HepG2 (cell line): ENCODE data around the gene ZC3H18. TPM values are rescaled to one million over a fixed set of nuclear protein-coding genes. Genes with fewer than 3 reads are reported as not detected.
A peak's percentile ranks its signal among the peaks of the same experiment; 100 is the strongest.

Experiments
- KDM5A ChIP-seq: fragments of 200-600 bp; sonication (generic); IDR thresholded peaks from 2 replicates; pipeline ENCODE4 v1.7.0; 2018; ENCODE audit warnings: antibody characterized with exemption, mild to moderate bottlenecking, low read length, borderline replicate concordance
- MBNL3 ChIP-seq: fragments of 250-450 bp; sonication (Bioruptor Pico); conservative IDR thresholded peaks from 2 replicates; pipeline ENCODE4 v1.8.0; 2022; ENCODE audit warnings: mild to moderate bottlenecking, inconsistent platforms
- MEIS1 ChIP-seq: sonication (generic); formaldehyde crosslinking; IDR thresholded peaks from 2 replicates; pipeline ENCODE4 v1.9.0; 2021; ENCODE audit warnings: mild to moderate bottlenecking, missing genetic modification reagents, moderate library complexity, borderline replicate concordance
- SP1 ChIP-seq, 2 experiments: fragments of 450-650 bp in 1 of 2; sonication (generic) in 1 of 2; formaldehyde crosslinking in 1 of 2; IDR thresholded peaks; 2 replicates each; pipeline versions ENCODE4 v1.4.0 to v1.6.1; 2016 to 2020; ENCODE audit warnings: missing genetic modification reagents in 1 of 2
- ZNF138 ChIP-seq: sonication (generic); formaldehyde crosslinking; IDR thresholded peaks from 2 replicates; pipeline ENCODE4 v1.5.0; 2020; ENCODE audit warnings: mild to moderate bottlenecking, low read depth, missing genetic modification reagents
- ZNF205 ChIP-seq: IDR thresholded peaks from 2 replicates; pipeline ENCODE4 v1.6.1; 2018; ENCODE audit warnings: missing biosample characterization, missing genetic modification reagents
- ZNF703 ChIP-seq: sonication (generic); formaldehyde crosslinking; IDR thresholded peaks from 2 replicates; pipeline ENCODE4 v1.5.1; 2020; ENCODE audit warnings: missing genetic modification reagents, mild to moderate bottlenecking, moderate library complexity, borderline replicate concordance
- ZNF749 ChIP-seq: sonication (generic); formaldehyde crosslinking; IDR thresholded peaks from 2 replicates; pipeline ENCODE4 v1.8.0; 2022; ENCODE audit warnings: mild to moderate bottlenecking, missing genetic modification reagents, moderate library complexity, borderline replicate concordance
- ZNF766 ChIP-seq: sonication (generic); formaldehyde crosslinking; IDR thresholded peaks from 2 replicates; pipeline ENCODE4 v1.5.0; 2020; ENCODE audit warnings: missing genetic modification reagents, borderline replicate concordance
- polyA plus RNA-seq, 8 experiments: library from polyadenylated mRNA; depleted of rRNA in 3 of 8; stranded (reverse) in 7 of 8; unstranded in 1 of 8; fragments of >200 nt; fragmentation: Illumina TruSeq in 4 of 8; extraction: Trizol in 4 of 8; gene quantifications; 2 replicates each; pipeline versions ENCODE4 v1.2.1 to v1.2.3, GENCODE V29; 2011 to 2016; ENCODE audit warnings: low read depth in 4 of 8, missing spikeins in 1 of 8, mixed read lengths in 1 of 8; ENCODE audit not compliant: insufficient read depth in 1 of 8
- total RNA-seq, 5 experiments: library from RNA; depleted of rRNA; stranded (reverse); fragments of >200 nt; fragmentation: Illumina TruSeq; extraction: Trizol; gene quantifications; 2 replicates each; pipeline ENCODE4 v1.2.3, GENCODE V29; 2016; ENCODE audit warnings: low read depth in 1 of 5
- TF ChIP-seq, protein P1 (sequence below): sonication (generic); formaldehyde crosslinking; IDR thresholded peaks from 2 replicates; pipeline ENCODE4 v1.4.0; 2020; ENCODE audit warnings: missing genetic modification reagents
- TF ChIP-seq, protein P2 (sequence below): sonication (generic); formaldehyde crosslinking; IDR thresholded peaks from 2 replicates; pipeline ENCODE4 v1.5.1; 2020; ENCODE audit warnings: mild to moderate bottlenecking, missing genetic modification reagents, moderate library complexity
- TF ChIP-seq, protein P3 (sequence below): sonication (generic); formaldehyde crosslinking; IDR thresholded peaks from 2 replicates; pipeline ENCODE4 v1.4.0; 2020; ENCODE audit warnings: missing genetic modification reagents

Gene ZC3H18
- total and polyA plus RNA-seq, 2 of the 13 experiments (the other 11 are each of a cell fraction or from before 2014, with no cell fraction given) = 11.2 to 27.4 TPM

DNA sequence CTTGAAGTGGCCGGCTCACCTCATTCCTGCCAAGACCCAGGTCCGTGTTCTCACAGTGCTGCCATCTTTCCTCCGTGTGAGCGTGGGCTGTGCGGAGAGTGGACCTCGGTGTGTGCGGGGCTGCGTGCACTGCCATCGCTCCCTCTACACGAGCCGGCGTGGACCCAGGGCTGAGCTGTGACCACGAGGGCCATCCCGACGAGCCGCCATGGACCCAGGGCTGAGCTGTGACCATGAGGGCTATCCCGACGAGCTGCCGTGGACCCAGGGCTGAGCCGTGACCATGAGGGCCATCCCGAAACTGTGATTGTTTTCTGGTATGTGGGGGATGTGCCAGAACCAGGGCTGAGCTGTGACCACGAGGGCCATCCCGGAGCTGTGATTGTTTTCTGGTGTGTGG, 101.6 kb downstream of the ZC3H18 start (continued):
- TF ChIP-seq, protein P1, sequence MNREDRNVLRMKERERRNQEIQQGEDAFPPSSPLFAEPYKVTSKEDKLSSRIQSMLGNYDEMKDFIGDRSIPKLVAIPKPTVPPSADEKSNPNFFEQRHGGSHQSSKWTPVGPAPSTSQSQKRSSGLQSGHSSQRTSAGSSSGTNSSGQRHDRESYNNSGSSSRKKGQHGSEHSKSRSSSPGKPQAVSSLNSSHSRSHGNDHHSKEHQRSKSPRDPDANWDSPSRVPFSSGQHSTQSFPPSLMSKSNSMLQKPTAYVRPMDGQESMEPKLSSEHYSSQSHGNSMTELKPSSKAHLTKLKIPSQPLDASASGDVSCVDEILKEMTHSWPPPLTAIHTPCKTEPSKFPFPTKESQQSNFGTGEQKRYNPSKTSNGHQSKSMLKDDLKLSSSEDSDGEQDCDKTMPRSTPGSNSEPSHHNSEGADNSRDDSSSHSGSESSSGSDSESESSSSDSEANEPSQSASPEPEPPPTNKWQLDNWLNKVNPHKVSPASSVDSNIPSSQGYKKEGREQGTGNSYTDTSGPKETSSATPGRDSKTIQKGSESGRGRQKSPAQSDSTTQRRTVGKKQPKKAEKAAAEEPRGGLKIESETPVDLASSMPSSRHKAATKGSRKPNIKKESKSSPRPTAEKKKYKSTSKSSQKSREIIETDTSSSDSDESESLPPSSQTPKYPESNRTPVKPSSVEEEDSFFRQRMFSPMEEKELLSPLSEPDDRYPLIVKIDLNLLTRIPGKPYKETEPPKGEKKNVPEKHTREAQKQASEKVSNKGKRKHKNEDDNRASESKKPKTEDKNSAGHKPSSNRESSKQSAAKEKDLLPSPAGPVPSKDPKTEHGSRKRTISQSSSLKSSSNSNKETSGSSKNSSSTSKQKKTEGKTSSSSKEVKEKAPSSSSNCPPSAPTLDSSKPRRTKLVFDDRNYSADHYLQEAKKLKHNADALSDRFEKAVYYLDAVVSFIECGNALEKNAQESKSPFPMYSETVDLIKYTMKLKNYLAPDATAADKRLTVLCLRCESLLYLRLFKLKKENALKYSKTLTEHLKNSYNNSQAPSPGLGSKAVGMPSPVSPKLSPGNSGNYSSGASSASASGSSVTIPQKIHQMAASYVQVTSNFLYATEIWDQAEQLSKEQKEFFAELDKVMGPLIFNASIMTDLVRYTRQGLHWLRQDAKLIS (CRISPR knock-in tag) = no peak
- TF ChIP-seq ZNF138 (CRISPR knock-in tag) (no peak), ZNF703 (CRISPR knock-in tag) (no peak), MBNL3 (CRISPR knock-in tag) (no peak), MEIS1 (CRISPR knock-in tag) (no peak), SP1 (IDR thresholded peaks at IDR 0.05) (no peak), SP1 (CRISPR knock-in tag; IDR thresholded peaks at IDR 0.05) (no peak), ZNF749 (CRISPR knock-in tag) (no peak), KDM5A (no peak), ZNF205 (no peak), ZNF766 (no peak)
- TF ChIP-seq, protein P2, sequence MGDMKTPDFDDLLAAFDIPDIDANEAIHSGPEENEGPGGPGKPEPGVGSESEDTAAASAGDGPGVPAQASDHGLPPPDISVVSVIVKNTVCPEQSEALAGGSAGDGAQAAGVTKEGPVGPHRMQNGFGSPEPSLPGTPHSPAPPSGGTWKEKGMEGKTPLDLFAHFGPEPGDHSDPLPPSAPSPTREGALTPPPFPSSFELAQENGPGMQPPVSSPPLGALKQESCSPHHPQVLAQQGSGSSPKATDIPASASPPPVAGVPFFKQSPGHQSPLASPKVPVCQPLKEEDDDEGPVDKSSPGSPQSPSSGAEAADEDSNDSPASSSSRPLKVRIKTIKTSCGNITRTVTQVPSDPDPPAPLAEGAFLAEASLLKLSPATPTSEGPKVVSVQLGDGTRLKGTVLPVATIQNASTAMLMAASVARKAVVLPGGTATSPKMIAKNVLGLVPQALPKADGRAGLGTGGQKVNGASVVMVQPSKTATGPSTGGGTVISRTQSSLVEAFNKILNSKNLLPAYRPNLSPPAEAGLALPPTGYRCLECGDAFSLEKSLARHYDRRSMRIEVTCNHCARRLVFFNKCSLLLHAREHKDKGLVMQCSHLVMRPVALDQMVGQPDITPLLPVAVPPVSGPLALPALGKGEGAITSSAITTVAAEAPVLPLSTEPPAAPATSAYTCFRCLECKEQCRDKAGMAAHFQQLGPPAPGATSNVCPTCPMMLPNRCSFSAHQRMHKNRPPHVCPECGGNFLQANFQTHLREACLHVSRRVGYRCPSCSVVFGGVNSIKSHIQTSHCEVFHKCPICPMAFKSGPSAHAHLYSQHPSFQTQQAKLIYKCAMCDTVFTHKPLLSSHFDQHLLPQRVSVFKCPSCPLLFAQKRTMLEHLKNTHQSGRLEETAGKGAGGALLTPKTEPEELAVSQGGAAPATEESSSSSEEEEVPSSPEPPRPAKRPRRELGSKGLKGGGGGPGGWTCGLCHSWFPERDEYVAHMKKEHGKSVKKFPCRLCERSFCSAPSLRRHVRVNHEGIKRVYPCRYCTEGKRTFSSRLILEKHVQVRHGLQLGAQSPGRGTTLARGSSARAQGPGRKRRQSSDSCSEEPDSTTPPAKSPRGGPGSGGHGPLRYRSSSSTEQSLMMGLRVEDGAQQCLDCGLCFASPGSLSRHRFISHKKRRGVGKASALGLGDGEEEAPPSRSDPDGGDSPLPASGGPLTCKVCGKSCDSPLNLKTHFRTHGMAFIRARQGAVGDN (CRISPR knock-in tag) = 0 out of 2 replicates have a peak, but pooled peaks have one; percentile 20
- TF ChIP-seq, protein P3, sequence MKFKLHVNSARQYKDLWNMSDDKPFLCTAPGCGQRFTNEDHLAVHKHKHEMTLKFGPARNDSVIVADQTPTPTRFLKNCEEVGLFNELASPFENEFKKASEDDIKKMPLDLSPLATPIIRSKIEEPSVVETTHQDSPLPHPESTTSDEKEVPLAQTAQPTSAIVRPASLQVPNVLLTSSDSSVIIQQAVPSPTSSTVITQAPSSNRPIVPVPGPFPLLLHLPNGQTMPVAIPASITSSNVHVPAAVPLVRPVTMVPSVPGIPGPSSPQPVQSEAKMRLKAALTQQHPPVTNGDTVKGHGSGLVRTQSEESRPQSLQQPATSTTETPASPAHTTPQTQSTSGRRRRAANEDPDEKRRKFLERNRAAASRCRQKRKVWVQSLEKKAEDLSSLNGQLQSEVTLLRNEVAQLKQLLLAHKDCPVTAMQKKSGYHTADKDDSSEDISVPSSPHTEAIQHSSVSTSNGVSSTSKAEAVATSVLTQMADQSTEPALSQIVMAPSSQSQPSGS (CRISPR knock-in tag) = no peak
